Measurements from ENCODE around the gene PRDM16. TPM values are rescaled to one million over a fixed set of nuclear protein-coding genes. Genes with fewer than 3 reads are reported as not detected.

Gene PRDM16
- total and polyA plus RNA-seq, 5 experiments from 2014 or later = not detected

- H3K36me3 Mint-ChIP-seq = no peaks in the 10 kb centered on the region
- H3K27me3 Mint-ChIP-seq = peaks cover 3 to 26% (median 7%) of the 10 kb centered on the region in 5 donors
- POLR2A ChIA-PET = no interaction called here
- no peaks in the 10 kb centered on the region for H3K9me3 Mint-ChIP-seq
- DNase-seq (peak in 1 of 10 donors; percentile 27), ATAC-seq (no peak)
- H3K4me3 Mint-ChIP-seq = peak overlapping the region in 2 of 10 donors; percentile 6 to 45
- no peak overlapping the region for H3K27ac Mint-ChIP-seq
- H3K4me1 Mint-ChIP-seq = peaks cover 0 to 5% (median 0%) of the 10 kb centered on the region in 4 donors
These were observed 315.4 kb downstream of the PRDM16 start for GRCh38 chr1:3384407-3384806.

GRCh38 chr1:3386205-3387002 is 317.4 kb downstream of the PRDM16 start:
- DNase-seq (no peak), ATAC-seq (no peak)
- Mint-ChIP-seq H3K27ac (no peak overlapping the region), H3K27me3 (peaks cover 6 to 23% (median 10%) of the 10 kb centered on the region in 5 donors), H3K36me3 (no peaks in the 10 kb centered on the region), H3K4me1 (peaks cover 0 to 5% (median 0%) of the 10 kb centered on the region in 4 donors), H3K4me3 (no peak overlapping the region), H3K9me3 (no peaks in the 10 kb centered on the region)
- POLR2A ChIA-PET = no interaction called here

GRCh38 chr1:3387401-3387800 is 318.4 kb downstream of the PRDM16 start:
- no peaks in the 10 kb centered on the region for H3K36me3 Mint-ChIP-seq
- no peak for DNase-seq
- peaks cover 5 to 25% (median 10%) of the 10 kb centered on the region in 5 donors for H3K27me3 Mint-ChIP-seq
- no peak overlapping the region for H3K4me3 Mint-ChIP-seq
- H3K27ac Mint-ChIP-seq = no peak overlapping the region
- H3K9me3 Mint-ChIP-seq = no peaks in the 10 kb centered on the region
- POLR2A ChIA-PET = no interaction called here
- H3K4me1 Mint-ChIP-seq = peaks cover 0 to 3% (median 0%) of the 10 kb centered on the region in 4 donors
- ATAC-seq = no peak

- POLR2A ChIA-PET = no interaction called here
- no peak for DNase-seq
These were observed 320.3 kb downstream of the PRDM16 start for GRCh38 chr1:3389093-3389833.

GRCh38 chr1:3390291-3390690 is 321.3 kb downstream of the PRDM16 start:
- no peak overlapping the region for H3K4me3 Mint-ChIP-seq
- no peaks in the 10 kb centered on the region for H3K36me3 Mint-ChIP-seq
- H3K27ac Mint-ChIP-seq = no peak overlapping the region
- H3K9me3 Mint-ChIP-seq = no peaks in the 10 kb centered on the region
- POLR2A ChIA-PET = no interaction called here
- ATAC-seq = no peak
- peaks cover 0 to 8% (median 1%) of the 10 kb centered on the region in 4 donors for H3K4me1 Mint-ChIP-seq
- DNase-seq = no peak
- peaks cover 16 to 39% (median 24%) of the 10 kb centered on the region in 5 donors for H3K27me3 Mint-ChIP-seq

More at GRCh38 chr1:3389093-3389833, 320.3 kb downstream of the PRDM16 start:
- H3K4me1 Mint-ChIP-seq = peaks cover 0 to 5% (median 1%) of the 10 kb centered on the region in 4 donors
- H3K36me3 Mint-ChIP-seq = no peaks in the 10 kb centered on the region
- peaks cover 12 to 29% (median 19%) of the 10 kb centered on the region in 5 donors for H3K27me3 Mint-ChIP-seq
- no peak for ATAC-seq
- H3K27ac Mint-ChIP-seq = no peak overlapping the region
- no peak overlapping the region for H3K4me3 Mint-ChIP-seq
- no peaks in the 10 kb centered on the region for H3K9me3 Mint-ChIP-seq

- DNase-seq (no peak), ATAC-seq (no peak)
- POLR2A ChIA-PET = no interaction called here
- Mint-ChIP-seq H3K4me1 (peaks cover 0 to 8% (median 1%) of the 10 kb centered on the region in 4 donors), H3K27me3 (peaks cover 16 to 53% (median 34%) of the 10 kb centered on the region in 5 donors), H3K36me3 (no peaks in the 10 kb centered on the region), H3K4me3 (no peak overlapping the region), H3K27ac (no peak overlapping the region), H3K9me3 (no peaks in the 10 kb centered on the region)
These were observed 322.7 kb downstream of the PRDM16 start for GRCh38 chr1:3391711-3392110.

GRCh38 chr1:3393024-3393986 is 324.3 kb downstream of the PRDM16 start:
- POLR2A ChIA-PET = no interaction called here
- peaks cover 0 to 8% (median 1%) of the 10 kb centered on the region in 4 donors for H3K4me1 Mint-ChIP-seq

GRCh38 chr1:3393987-3394920 is 325.3 kb downstream of the PRDM16 start:
- Mint-ChIP-seq H3K4me1 (peaks cover 0 to 8% (median 1%) of the 10 kb centered on the region in 4 donors), H3K4me3 (no peak overlapping the region), H3K27me3 (peaks cover 17 to 51% (median 35%) of the 10 kb centered on the region in 5 donors), H3K9me3 (no peaks in the 10 kb centered on the region), H3K36me3 (no peaks in the 10 kb centered on the region), H3K27ac (no peak overlapping the region)
- ATAC-seq (no peak), DNase-seq (no peak)
- POLR2A ChIA-PET = no interaction called here

More at GRCh38 chr1:3393024-3393986, 324.3 kb downstream of the PRDM16 start:
- Mint-ChIP-seq H3K9me3 (no peaks in the 10 kb centered on the region), H3K27me3 (peaks cover 14 to 54% (median 35%) of the 10 kb centered on the region in 5 donors), H3K36me3 (no peaks in the 10 kb centered on the region), H3K27ac (no peak overlapping the region), H3K4me3 (peak overlapping the region in 2 of 10 donors; percentile 29 to 30)
- ATAC-seq (no peak), DNase-seq (no peak)

GRCh38 chr1:3396411-3396810 is 327.4 kb downstream of the PRDM16 start:
- Mint-ChIP-seq H3K27ac (no peak overlapping the region), H3K4me3 (no peak overlapping the region), H3K27me3 (peaks cover 14 to 51% (median 30%) of the 10 kb centered on the region in 5 donors), H3K4me1 (peaks cover 0 to 8% (median 1%) of the 10 kb centered on the region in 4 donors), H3K36me3 (no peaks in the 10 kb centered on the region), H3K9me3 (no peaks in the 10 kb centered on the region)
- ATAC-seq (no peak), DNase-seq (no peak)
- POLR2A ChIA-PET = no interaction called here

- POLR2A ChIA-PET = no interaction called here
- peaks cover 0 to 8% (median 1%) of the 10 kb centered on the region in 4 donors for H3K4me1 Mint-ChIP-seq
- ATAC-seq (no peak), DNase-seq (no peak)
- H3K27me3 Mint-ChIP-seq = peaks cover 14 to 45% (median 30%) of the 10 kb centered on the region in 5 donors
- no peaks in the 10 kb centered on the region for H3K9me3 Mint-ChIP-seq
- peak overlapping the region in 1 of 10 donors; percentile 40 for H3K27ac Mint-ChIP-seq
- no peaks in the 10 kb centered on the region for H3K36me3 Mint-ChIP-seq
- H3K4me3 Mint-ChIP-seq = no peak overlapping the region
These were observed 328.3 kb downstream of the PRDM16 start for GRCh38 chr1:3397311-3397710.

GRCh38 chr1:3398396-3399140 is 329.6 kb downstream of the PRDM16 start:
- DNase-seq (no peak), ATAC-seq (no peak)
- Mint-ChIP-seq H3K9me3 (no peaks in the 10 kb centered on the region), H3K27ac (no peak overlapping the region), H3K4me1 (peaks cover 0 to 3% (median under 1%) of the 10 kb centered on the region in 4 donors), H3K4me3 (no peak overlapping the region), H3K27me3 (peaks cover 7 to 32% (median 21%) of the 10 kb centered on the region in 5 donors), H3K36me3 (no peaks in the 10 kb centered on the region)
- POLR2A ChIA-PET = no interaction called here

Measured in naive thymus-derived CD8-positive, alpha-beta T cell (primary cell).